Measurements from ENCODE around the gene ACOT4.

GRCh38 chr14:73553845-73554244 lies 37.8 kb upstream of the ACOT4 start:
- TF ChIP-seq CTCF (IDR thresholded peaks at IDR 0.05) (no peak), POLR2A (IDR thresholded peaks at IDR 0.05) (no peak)

All from body of pancreas (tissue), 4 donors.